NB4 (cell line): ENCODE results near the gene LIF.

ENCODE experiments used
- DNase-seq: peaks from one replicate; pipeline ENCODE4 v3.0.0; 2010; ENCODE audit warnings: low read depth
- H3K4me3 ChIP-seq: one replicate; pipeline ENCODE4 v1.5.1; 2011; ENCODE audit warnings: mild to moderate bottlenecking, low read depth, low read length, moderate library complexity
- CTCF ChIP-seq: IDR thresholded peaks from one replicate; pipeline ENCODE4 v1.5.1; 2012; ENCODE audit warnings: low read depth, low read length
- MYC ChIP-seq: IDR thresholded peaks from 2 replicates; pipeline ENCODE4 v1.6.1; 2011; ENCODE audit warnings: low read depth, low read length
- POLR2A ChIP-seq: IDR thresholded peaks from 2 replicates; pipeline ENCODE4 v1.6.1; 2011; ENCODE audit warnings: mild to moderate bottlenecking; ENCODE audit not compliant: insufficient read length; ENCODE audit errors: extremely low read depth
- TF ChIP-seq, protein P1 (sequence below): IDR thresholded peaks from 2 replicates; pipeline ENCODE4 v1.6.1; 2011; ENCODE audit warnings: low read depth, low read length

The LIF gene

GRCh38 chr22:30249049-30250038 lies 2.8 kb upstream of the LIF start:
- DNase-seq: no peak
- H3K4me3 ChIP-seq: no peak overlapping the region
- TF ChIP-seq, protein P1, sequence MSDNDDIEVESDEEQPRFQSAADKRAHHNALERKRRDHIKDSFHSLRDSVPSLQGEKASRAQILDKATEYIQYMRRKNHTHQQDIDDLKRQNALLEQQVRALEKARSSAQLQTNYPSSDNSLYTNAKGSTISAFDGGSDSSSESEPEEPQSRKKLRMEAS: no peak
- TF ChIP-seq MYC (no peak), CTCF (no peak), POLR2A (no peak)

DNA sequence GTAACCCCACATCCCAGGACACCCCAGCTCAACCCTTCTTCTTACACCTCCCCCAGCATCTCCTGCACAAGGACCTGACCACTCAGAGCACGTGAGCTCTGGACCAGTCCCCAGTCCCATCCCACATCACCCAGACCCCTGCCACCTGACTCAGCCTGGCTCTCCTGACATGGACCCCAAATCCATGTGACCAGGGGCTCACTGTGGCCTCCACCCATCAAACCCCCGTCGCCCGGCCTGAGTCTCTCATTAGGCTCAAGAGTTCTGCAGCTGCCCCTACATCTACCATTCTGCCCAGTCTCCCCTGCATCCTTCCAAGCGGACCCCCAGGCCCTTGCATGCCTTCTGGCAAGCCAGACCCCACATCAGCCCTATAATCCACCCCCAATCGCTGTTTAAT lies 1.9 kb upstream of the LIF start:
- TF ChIP-seq CTCF: no peak
- TF ChIP-seq, protein P1: no peak
- DNase-seq: no peak
- H3K4me3 ChIP-seq: no peak overlapping the region

GRCh38 chr22:30247974-30248373 lies 1.4 kb upstream of the LIF start:
- H3K4me3 ChIP-seq: no peak overlapping the region
- TF ChIP-seq MYC (no peak), CTCF (no peak), POLR2A (no peak)
- TF ChIP-seq, protein P1: no peak
- no peak for DNase-seq

GRCh38 chr22:30247561-30247960 lies 1.0 kb upstream of the LIF start:
- no peak for DNase-seq
- TF ChIP-seq CTCF: no peak
- TF ChIP-seq, protein P1: no peak
- no peak for TF ChIP-seq MYC
- TF ChIP-seq POLR2A: no peak
- H3K4me3 ChIP-seq: no peak overlapping the region

DNA sequence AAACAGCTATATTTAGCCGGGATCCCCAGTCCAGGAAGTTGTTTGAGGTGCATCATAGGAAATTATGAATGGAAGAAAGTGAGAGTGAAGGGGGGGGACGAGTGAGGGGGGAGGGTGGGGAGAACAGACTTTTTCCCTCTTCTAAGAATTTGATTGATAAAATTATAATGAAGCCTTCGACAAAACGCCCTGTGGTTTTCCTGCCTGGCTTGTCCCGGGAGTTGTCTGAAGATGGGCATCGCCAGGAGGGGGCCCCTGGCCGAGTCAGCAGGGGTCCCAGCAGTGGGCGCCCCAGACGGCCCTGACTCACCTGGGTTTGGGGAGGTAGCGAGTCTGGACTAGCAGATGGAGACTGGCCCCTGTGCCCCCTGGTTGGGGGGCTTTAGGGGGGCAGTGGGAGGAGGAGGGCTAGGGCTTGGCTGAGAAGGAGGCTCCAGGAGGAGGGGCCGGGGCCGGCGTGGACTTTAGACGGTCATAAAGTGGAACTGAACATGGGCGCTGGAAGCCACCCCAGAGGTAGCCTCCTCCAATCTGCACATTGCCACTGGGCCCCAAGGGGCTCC lies 336 bp upstream of the LIF start:
- DNase-seq: no peak
- no peak overlapping the region for H3K4me3 ChIP-seq
- TF ChIP-seq CTCF: no peak
- TF ChIP-seq POLR2A: no peak
- no peak for TF ChIP-seq MYC
- TF ChIP-seq, protein P1: no peak
